Heart left ventricle (tissue), 13 donors: Measurements from ENCODE around the gene WDR87.

Experiments used
- POLR2A ChIP-seq, 2 donors: fragments of 450-650 bp; IDR thresholded peaks; one replicate each; pipeline ENCODE4 v1.6.1; 2017; ENCODE audit warnings: antibody characterized with exemption in 2 of 2, mild to moderate bottlenecking in 2 of 2, moderate library complexity in 2 of 2
- TF ChIP-seq, protein P1 (sequence below), 12 donors: fragments of 200-600 bp; sonication (generic) in 4 of 12; IDR thresholded peaks; one replicate each; pipeline versions ENCODE4 v1.5.0 to v1.8.0; 2018 to 2022; ENCODE audit warnings: antibody characterized with exemption in 12 of 12, mild to moderate bottlenecking in 5 of 12
- donor health status: ischemic (EF 13 %, LVEDD 7.1; RV severe dilation, severe dysfunction).
- donor health status: DM: no; HTN: yes; CAD: no.
- donor health status: DM: no; HTN: no; CAD: no.
- donor health status: ischemic (EF 25% LVEDD 6.9; RV normal size, moderate dysfunction).
- donor health status: ischemic (EF 25% LVEDD 5.7; RV mildly dilated, moderate dysfunction).
- donor health status: ischemic (EF 35%, LVEDD 5.7; RV mildly dilated, moderate dysfunction).
- donor health status: nonischemic (EF 11% LVEDD 7.7; RV severe dilation, severe dysfunction).
- donor health status: DM: yes; HTN: yes; CAD: no.
- donor health status: PGD.
- donor health status: ischemic (EF 29% LVEDD 5.4; RV normal size, mild dysfunction).
- donor health status: nonischemic (EF 23%, LVEDD 6.1; RV moderate dilation, normal function).

DNA sequence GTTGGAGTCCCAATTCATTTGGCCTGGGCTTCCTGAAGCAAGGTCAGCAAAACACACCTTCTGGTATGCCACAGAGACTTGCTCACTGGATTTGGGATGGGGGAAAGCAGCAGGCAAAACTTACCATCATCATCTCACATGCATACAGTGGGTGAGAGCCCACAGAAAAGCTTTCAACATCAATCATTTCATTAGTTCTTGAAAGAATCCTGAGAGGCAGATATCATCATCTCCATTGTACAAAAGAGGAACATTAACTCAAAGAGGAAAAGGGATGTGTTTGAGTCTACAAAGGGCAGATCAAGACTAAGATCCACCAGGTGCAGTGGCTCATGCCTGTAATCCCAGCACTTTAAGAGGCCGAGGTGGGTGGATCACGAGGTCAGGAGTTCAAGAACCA is 6.4 kb downstream of the WDR87 start:
- TF ChIP-seq, protein P1, sequence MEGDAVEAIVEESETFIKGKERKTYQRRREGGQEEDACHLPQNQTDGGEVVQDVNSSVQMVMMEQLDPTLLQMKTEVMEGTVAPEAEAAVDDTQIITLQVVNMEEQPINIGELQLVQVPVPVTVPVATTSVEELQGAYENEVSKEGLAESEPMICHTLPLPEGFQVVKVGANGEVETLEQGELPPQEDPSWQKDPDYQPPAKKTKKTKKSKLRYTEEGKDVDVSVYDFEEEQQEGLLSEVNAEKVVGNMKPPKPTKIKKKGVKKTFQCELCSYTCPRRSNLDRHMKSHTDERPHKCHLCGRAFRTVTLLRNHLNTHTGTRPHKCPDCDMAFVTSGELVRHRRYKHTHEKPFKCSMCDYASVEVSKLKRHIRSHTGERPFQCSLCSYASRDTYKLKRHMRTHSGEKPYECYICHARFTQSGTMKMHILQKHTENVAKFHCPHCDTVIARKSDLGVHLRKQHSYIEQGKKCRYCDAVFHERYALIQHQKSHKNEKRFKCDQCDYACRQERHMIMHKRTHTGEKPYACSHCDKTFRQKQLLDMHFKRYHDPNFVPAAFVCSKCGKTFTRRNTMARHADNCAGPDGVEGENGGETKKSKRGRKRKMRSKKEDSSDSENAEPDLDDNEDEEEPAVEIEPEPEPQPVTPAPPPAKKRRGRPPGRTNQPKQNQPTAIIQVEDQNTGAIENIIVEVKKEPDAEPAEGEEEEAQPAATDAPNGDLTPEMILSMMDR (IDR thresholded peaks at IDR 0.05) = no peak
- TF ChIP-seq POLR2A (IDR thresholded peaks at IDR 0.05) = no peak
